DMS114 treated with DMSO at 0.1 percent for 48 hours (cell line): ENCODE measurements around the gene PLXNA1.

Experiments used
- DNase-seq: peaks from one replicate; lab custom pipeline; 2025; ENCODE audit not compliant: unreplicated experiment; lab: John Stamatoyannopoulos, UW

PLXNA1 gene

DNA sequence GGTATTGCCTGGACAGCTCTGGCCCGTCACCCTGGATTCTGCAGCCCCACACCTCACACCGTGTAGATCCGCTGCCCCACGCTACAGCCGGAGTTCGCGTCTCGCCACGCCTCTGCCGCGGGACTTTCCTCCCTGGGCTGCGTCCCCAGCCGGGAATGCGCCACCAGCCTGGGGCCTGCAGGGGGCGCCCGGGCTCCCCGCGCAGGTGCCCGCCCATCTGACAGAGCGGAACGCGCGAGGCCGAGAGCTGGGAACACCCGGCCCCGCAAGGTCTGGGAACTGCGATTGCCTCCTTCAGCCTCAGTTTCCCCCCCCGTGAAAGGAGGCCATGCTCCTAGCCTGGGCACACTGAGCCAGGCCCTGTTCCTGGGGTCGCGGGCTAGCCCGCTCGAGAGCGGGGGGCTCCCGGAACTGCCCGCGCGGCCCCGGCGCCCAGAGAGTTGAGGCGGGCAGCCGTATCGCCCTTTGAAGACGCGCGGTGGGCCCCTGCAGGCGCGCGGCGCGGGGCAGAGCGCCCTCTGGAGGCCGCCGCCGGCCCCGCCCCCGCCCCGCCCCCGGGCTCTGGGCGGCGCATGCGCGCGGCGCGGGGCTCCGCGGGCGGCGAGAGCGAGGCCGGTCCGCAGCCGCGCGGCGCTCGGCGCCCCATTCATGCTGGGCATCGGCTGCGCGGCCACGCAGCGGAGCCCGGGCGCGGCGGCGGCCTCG, at the start of gene PLXNA1:
Gene PLXNA1, plus strand, starts transcription at position 645 of the 705 bp plus-strand sequence. CDS start 5,479 bp downstream, outside the sequence.
- peak; percentile 41 for DNase-seq

DNA sequence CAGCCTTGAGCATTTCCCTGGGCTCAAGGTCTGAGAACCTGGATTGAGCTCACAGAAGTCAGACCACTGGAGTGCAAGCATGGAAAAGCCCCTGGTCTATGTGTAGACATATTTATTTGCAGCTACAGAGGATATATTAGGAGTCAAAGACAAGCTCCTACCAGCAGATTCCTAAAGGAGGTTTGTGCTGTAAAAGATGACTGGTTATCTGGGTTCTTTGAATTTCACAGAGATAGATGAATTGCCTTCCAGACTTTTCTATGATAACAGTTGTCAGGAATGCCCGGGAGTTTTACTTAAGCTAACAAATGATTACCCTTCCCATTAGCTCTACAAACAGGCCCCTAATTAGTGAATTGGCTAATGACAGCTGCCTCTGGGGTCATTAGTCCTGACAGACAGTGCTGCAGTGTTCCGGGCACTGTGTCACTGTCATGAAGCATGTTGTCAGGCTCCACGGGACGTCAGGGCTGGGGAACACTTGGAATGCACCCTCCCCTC, 48.8 kb upstream of the PLXNA1 start:
- no peak for DNase-seq

DNA sequence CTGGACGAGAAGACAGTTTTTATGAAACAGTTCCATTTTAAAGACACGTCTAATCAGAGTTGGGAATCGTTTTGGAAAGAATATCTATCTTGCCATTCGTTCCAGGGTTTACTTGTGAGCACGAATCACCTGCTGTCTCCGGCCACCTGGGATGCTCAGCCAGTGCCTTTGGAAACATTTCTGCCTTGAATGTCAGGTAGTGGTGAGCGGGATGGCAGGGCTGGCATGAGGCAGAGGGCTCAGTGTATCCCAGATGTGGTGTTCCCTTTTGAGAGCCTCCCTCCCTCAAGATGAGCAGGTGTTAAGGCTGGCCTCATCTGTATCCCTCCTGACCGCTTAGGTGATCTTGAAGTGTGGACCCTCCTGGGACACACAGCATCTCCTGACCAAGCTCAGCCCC, 47.9 kb upstream of the PLXNA1 start:
- DNase-seq = no peak

DNA sequence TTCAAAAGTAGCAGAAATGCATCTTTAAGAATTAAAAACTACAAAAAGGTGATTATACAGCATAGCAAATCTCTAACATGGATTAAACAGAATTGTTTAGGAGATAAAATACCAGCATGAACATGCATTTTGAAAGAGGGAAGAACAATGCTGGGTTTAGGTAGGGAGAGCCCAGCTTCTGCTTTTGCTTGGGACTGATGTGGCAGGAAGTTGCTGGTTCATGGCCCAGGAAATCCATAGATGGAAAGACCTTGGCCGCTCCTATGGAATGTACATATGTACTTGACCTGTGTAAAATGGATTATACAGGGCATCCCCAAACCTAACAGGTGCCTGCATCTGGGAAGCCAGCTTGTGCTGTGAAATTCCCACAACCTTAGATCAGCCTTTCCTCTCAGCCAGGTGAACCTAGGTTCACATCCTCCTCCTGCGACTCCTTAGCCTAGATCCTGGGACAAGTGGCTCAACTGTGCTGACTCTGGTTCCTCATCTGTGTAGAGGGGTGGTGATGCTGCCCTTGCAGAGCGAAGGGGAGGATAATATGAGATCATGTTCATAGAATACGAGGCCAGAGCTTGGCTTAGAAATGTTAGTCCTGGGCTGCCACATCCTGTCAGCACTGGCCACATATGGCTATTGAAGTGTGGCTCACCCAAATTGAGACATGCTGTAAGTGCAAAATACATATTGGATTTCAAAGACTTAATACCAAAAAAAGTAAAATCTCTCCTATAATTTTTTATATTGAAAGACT, 47.0 kb upstream of the PLXNA1 start:
- DNase-seq = no peak

DNA sequence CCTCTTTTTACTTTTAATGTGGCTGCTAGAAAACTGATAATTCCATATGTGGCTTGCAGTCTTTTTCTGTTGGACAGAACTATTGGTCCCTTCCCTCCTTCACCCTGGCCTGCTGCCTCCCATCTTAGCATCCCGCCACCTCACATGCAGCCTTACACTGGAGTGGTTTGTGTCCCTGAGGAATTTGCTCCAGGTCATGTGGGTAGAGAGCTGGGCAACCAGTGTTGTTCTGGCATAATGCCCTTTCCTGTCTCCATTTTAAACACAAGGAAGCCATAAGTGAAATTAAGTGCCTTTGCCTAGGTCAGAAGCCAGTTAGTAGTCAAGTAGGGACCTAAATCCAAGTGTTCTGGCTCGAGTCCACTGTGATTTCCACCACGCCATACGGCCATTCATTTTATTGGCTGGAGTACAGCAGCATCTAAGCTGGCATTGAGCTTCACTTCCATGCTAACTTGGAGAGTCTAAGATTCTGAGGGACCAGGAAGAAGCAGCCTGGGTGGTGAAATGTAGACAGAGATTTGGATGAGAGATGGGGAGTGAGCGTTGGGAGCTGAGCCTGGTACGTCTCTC, 46.0 kb upstream of the PLXNA1 start:
- no peak for DNase-seq

DNA sequence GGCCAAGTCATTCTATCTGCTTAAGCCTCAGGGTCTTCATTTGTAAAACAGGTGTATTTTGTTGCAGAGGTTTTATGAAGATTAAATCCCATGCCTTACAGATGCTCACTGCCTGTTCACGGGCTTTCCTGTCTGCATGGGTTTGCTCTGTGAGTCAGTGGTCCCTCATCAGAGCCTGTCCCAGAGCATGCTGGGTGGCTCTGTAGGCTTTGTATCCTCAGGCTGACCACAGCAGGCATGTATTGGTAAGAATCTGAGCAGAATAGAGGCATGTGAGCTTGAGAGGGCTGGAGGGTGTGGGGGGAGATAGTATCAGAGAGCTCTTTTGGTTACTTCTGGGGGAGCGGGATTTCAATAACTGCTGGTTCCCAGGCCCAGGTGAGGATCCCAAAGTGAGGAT, 45.4 kb upstream of the PLXNA1 start:
- no peak for DNase-seq

DNA sequence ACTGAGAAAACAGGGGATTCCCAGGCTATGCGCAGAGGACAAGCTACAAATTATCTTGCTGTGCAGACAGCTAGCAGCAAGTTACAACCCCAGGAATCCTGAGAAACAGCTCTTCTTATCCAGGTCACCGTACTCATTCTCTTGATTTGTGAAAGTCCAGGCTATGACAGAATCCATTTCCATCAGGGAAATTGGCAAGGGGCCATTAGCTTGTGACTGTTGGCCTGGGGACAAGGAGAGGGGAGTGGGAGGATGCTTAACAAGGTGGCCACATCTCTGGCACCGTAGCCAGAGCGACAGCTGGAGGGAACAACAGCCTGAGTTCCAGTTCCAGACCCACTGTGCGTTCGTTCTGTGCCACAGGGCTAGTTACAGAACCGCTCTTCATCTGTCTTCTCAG, 44.9 kb upstream of the PLXNA1 start:
- no peak for DNase-seq

DNA sequence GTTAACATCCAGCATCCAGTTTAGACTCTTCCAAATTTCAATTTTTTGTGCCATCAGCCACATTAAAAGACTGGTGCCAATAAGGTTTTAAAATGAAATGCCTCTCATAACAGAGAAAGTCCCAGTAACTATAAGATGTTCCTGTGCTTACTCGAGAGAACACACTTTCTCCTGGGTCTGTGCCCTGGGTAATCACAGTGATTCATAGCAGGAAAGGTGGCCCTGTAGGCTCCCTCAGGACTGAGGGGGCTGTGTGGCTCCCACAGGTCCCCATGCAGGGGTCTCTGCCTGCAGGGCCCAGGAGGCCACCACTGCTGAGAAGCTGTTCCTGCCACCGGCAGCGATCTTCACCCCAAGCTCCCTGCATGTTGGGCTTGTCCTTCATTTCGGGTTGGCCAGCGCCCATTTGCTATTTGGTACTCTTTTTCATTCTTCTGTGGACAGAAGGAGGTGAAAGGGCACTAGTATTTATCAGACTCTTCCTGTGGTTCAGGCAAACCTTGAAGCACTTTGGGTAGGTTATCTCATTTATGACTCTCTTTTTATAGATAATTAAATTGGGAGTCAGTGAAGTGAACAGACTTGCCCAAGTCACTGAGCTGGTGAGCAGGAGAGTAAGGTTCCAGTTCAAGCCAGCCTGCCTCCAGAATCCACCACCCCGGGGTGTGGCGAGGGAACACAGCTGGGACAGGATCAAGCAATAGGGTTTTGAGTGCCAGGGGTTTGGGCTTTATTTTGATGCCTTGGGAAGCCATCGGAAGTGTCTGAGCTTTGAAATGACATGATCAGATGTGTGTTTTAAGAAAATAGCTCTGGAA, 44.2 kb upstream of the PLXNA1 start:
- DNase-seq = no peak

DNA sequence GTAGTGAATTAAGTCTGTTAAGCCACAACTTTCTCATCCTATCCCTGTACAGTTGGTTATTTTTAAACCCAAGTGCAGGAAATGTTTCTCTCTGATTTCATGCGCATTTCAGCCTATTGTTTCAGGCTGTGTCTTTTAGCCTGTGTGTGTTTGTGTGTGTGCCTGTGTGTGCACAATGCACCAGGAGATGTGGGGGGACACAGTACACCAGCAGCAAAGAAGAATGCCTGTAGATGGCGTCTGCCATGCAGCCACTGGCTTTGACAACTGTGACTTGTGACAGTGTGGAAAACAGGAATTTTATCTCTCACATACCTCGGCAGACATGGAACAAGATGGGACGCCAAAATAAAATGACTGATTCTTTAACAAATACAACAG, 43.6 kb upstream of the PLXNA1 start:
- no peak for DNase-seq

DNA sequence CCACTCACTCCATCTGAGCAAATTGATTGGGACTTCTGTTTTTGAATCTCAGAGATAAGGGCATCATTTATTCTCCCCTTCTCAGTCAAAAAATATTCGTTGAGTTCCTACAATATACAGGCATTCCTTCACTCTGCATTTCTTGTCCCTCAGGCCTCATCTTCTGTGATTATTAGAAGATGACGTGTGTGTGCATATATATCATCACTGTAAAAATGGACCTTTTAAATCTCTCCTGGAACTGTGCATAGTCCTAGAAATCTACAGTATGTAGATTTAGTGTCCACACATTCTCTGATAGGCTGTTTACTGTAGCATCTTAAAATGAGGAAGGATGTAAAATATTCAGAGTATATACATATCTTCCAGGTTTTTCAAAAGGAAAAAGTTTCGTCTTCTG, 43.2 kb upstream of the PLXNA1 start:
- DNase-seq = no peak

DNA sequence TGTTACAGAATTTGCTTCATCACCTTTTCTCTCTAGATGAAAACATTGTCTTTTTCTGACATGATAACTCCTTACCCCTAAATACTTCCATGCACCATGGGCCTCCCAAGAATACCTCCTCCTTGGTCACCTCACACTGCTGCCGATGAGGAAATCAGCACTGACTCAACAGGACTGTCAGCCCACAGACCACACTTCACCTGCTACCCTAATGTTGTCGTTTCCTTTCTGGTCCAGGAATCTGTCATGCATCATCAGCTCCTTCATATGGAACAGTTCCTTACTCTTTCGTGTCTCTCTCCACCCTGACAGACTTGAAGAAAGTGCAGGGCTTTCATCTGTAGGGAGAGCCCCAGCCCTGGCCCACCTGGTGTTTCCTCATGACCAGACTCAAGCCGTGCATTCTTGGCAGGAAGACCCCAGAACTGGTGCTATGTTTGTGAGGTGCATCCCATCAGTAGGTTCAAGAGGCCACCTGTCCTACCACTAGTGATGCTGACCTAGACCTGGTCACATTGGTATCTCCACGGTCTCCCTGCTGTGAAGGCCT, 41.1 kb upstream of the PLXNA1 start:
- no peak for DNase-seq

DNA sequence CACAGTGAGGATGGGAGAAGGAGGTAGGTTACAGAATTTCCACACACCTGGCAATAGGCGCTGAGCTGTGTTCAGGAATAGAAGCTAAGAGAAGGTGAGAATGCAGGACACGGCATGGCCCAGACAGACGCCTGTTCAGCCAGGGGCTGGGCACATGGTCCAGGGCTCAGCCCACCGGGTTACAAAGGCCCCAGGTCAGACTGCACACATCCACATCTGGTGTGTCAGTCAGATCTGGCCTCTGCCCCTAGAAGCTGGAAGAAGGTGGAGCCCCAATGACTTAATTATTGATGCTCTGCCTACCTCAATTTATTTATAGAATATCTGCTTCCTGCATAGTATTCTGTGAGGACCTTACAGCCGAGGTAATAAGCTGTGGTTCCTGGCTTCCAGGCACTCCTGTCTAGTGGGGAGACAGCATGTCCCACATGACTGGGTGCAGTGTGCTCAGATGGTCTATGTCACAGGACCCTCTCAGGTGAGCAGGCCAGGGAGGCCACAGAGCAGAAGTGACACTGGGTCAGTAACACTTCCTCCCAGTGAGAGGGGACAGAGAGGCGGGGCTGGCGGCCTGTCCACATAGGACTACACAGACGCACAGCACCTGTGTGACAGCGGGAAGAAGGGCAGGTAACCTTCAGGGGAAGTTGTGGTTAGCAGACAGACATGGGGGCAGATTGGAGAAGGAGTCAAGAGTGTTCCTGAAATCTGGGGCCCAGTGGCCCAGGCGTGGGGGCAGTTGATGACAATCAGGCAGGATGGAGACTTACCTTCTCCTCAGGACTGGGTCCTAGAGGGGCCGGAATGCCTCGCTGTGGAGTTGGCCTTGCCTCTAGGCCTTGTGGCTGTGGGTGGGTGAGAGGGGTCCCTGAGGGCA, 38.6 kb upstream of the PLXNA1 start:
- no peak for DNase-seq

DNA sequence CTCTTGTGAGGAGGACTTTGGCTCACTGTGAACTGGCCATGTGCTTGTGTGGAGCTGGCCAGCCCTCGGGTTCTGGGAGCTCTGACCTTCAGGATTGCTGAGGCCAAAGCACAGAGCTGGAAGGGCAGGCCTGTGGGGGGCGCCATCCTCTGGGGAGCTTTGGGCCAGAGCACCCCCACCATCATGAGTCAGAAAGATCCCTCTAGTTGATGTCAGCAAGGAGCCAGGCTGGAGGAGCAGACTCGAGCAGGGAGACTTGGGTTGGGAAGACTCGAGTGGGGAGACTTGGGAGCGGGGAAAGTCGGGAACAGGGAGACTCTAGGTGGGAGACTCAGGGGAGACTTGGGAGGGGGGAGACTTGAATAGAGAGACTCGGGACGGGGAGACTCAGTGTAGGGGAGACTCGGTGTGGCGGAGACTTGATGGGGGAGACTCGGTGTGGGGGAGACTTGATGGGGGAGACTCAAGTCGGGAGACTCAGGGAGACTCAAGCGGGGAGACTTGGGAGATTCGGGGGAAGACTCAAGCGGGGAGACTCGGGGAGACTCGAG, 37.7 kb upstream of the PLXNA1 start:
- DNase-seq = no peak

DNA sequence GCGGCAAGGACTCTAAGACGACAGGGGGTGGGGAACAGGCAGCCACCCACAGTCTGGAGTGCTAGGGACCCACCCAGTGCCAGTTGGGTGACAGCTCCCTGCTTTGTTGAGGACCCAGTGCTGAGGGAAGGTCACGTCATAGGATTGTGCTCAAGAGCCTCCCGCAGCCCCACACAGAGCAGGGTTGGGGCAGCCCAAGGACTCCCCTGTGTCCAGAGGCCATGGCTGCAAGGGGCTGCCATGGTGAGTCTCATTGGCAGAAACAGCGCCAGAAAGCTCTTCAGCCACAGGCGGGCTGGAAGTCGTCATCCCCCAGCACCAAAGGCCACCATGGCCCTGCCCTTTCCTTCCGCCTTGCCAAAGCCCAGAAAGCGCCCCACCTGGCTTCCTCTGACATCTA, 37.0 kb upstream of the PLXNA1 start:
- DNase-seq = no peak

DNA sequence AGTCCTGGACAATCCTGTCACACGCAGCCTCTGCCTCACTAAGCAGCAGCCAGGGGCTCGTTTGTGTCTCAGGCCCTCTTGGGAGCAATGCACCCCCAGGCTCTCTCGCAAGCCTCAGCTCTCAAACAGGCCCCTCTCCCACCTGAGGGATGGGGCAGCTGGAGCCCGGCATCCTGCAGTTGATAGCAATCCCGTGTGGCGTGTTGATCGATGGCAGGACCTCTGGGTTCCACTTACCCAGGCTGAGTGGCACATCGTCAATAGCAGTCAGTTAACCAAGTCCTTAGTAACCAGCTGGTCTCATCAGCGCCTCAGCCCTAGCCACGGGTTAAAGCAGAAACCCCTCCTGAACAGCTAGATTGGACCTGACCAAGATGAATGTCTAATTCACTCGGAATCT, 36.5 kb upstream of the PLXNA1 start:
- no peak for DNase-seq

DNA sequence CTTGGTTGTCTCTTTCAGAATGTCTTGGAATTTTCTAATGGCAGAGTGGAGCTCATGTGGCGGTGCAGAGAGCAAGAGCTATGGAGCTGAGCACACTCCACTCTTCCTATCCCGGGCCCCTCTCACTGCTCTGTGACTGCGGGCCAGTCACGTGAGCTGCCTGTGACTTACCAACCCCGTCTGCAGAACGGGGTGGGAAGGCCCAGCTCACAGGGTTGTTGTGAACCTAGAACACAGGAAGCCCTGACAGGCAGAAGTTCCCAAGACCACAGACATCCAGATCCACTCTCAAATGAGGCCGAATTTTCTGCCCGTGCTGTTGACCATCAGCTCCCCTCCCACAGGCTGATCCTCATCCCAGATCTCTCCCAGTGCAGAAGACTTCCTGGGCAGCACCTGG, 35.5 kb upstream of the PLXNA1 start:
- DNase-seq = no peak

DNA sequence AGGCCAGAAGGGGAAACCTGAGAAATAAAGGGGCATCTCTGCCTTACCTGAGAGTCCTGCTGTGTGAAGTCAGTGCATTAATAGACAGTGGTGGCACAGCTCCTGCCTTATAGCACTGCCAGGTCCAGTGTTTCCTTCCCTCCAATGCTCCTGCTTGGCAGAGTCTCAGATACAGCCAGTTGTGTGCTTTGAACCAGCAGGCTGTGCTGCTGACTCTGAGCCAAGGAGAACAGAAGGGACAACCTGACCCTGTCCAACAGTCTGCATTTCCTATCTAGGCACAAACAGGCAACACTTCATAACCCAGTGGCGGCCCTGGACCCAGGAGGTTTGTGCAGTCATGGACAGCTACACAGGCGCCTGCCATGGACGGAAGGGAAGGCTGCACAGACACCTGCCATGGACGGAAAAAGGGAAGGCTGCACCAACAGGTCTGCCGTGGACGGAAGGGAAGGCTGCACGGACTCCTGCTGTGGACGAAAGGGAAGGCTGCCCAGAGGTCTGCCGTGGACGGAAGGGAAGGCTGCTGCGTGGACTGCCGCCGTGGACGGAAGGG, 33.9 kb upstream of the PLXNA1 start:
- no peak for DNase-seq

DNA sequence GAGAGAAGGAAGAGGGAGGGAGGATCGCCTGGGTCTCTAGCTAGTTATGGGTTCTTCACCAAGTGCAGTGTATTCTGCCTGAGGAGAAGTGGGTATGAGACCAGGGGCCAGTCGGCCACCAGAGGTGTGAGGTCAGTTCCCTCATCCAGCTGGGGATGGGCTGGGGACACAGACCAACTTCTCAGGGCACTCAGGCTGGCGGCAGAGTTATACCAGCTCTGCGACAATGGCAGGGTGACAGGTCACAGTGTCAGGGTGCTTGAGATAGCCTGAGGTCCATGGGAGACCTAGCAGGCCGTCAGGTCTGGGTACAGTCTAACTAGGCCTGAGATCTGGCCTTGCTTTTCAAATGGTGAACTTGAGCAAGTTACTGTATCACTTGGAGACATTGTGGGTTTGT, 31.4 kb upstream of the PLXNA1 start:
- DNase-seq = no peak

DNA sequence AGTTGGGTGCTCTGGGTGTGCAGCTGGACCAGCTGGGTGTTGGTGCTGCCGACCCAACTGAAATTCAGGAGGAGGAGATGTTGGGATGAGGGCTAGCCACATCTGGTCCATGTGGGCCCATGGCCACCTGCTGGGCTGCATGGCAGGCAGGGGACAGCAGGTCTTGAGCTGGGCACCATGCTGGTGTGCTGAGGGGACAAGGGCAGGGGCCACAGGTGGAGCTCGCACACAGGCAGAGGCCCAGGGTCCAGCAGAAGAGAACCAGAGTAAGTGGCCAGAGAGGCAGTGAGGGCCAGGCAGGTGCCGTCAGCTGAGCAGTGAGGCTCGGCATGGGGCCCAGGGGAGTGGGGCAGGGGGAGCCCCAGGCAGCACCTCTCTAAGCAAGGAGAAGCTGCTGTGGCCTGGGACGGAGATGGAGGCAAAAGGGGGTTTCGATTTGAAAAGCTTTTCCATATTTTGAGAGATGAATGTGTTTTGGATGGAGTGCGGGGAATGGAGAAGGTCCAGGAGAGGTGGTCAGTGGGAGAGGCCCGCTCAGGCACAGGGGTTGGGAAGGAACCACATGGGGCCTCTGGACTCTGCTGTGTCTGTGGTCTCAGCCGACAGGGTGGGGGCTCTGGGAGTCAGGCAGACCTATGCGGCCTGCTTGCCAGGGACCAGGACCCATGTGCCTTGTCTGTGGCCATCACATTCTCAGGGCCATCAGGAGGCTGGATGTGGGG, 30.5 kb upstream of the PLXNA1 start:
- no peak for DNase-seq
